DND-41 (cell line): ENCODE data around the gene PSMB10.

Experiments
- CTCF ChIP-seq: IDR thresholded peaks from 2 replicates; pipeline ENCODE4 v1.5.1; 2012; ENCODE audit warnings: borderline replicate concordance, low read length, moderate library complexity, mild to moderate bottlenecking; ENCODE audit not compliant: poor library complexity, severe bottlenecking; ENCODE audit errors: extremely low read depth
- EZH2 ChIP-seq: IDR thresholded peaks from 3 replicates; pipeline ENCODE4 v1.6.1; 2012; ENCODE audit warnings: borderline replicate concordance, low read depth, mild to moderate bottlenecking, moderate library complexity, low read length, inconsistent platforms; ENCODE audit not compliant: severe bottlenecking

- TF ChIP-seq CTCF (no peak), EZH2 (no peak)
Measured at GRCh38 chr16:67950335-67950843, 13.7 kb upstream of the PSMB10 start.
